IMR-90 (cell line): ENCODE measurements around the gene CEMP1. TPM values are rescaled to one million over a fixed set of nuclear protein-coding genes. Genes with fewer than 3 reads are reported as not detected.
A peak's percentile ranks its signal among the peaks of the same experiment; 100 is the strongest.

Experiments
- ATAC-seq: fragments of 200-7000 bp; cut with Tn5 transposase; 2 replicates; pipeline ENCODE4 v1.9.1; 2020; ENCODE audit warnings: low read depth, mild to moderate bottlenecking, moderate library complexity
- BruUV-seq: library from RNA; stranded (reverse); fragments of 400-500 nt; replicated peaks from 2 replicates; lab custom pipeline; 2021; lab: Mats Ljungman, UMichigan
- CTCF ChIA-PET: fragments of 300-600 bp; formaldehyde crosslinking; extraction: SDS; loops from one replicate; lab custom pipeline; 2021; ENCODE audit warnings: antibody characterized with exemption; lab: Yijun Ruan, JAX
- POLR2A ChIA-PET: fragments of 300-600 bp; sonication (Branson Sonifier 250); formaldehyde crosslinking; loops from one replicate; lab custom pipeline; 2022; ENCODE audit warnings: antibody characterized with exemption; ENCODE audit not compliant: unreplicated experiment; lab: Charles Lee
- DNase-seq: peaks from one replicate; pipeline ENCODE4 v3.0.0; 2013
- H2AFZ ChIP-seq: replicated peaks from 2 replicates; pipeline ENCODE3; 2013; ENCODE audit warnings: low read length, mild to moderate bottlenecking; ENCODE audit not compliant: poor library complexity
- H2AK5ac ChIP-seq: 2 replicates; pipeline ENCODE4 v1.6.1; 2013; ENCODE audit warnings: low read depth, low read length, inconsistent platforms
- H2AK9ac ChIP-seq: replicated peaks from 2 replicates; pipeline ENCODE3; 2013; ENCODE audit warnings: mild to moderate bottlenecking, low read depth, low read length, moderate library complexity; ENCODE audit not compliant: poor library complexity
- H2BK120ac ChIP-seq: 2 replicates; pipeline ENCODE4 v1.6.1; 2013; ENCODE audit warnings: low read depth, low read length, inconsistent platforms
- H2BK15ac ChIP-seq: 3 replicates; pipeline ENCODE4 v1.6.1; 2013; ENCODE audit warnings: low read depth, low read length, inconsistent platforms
- H2BK20ac ChIP-seq: 2 replicates; pipeline ENCODE4 v1.6.1; 2013; ENCODE audit warnings: low read depth, mild to moderate bottlenecking, inconsistent platforms, low read length, moderate library complexity
- H2BK5ac ChIP-seq: 2 replicates; pipeline ENCODE4 v1.6.1; 2013; ENCODE audit warnings: mild to moderate bottlenecking, low read depth, low read length, inconsistent platforms; ENCODE audit not compliant: poor library complexity, severe bottlenecking
- H3K14ac ChIP-seq: replicated peaks from 2 replicates; pipeline ENCODE4 v1.6.1; 2013; ENCODE audit warnings: low read depth, low read length, inconsistent platforms
- H3K18ac ChIP-seq: 2 replicates; pipeline ENCODE4 v1.6.1; 2013; ENCODE audit warnings: low read depth, low read length, control low read depth
- H3K23ac ChIP-seq: 2 replicates; pipeline ENCODE4 v1.6.1; 2013; ENCODE audit warnings: low read depth, low read length, inconsistent platforms
- H3K27ac ChIP-seq: 2 replicates; pipeline ENCODE4 v1.5.1; 2013; ENCODE audit warnings: mild to moderate bottlenecking, control low read depth, low read length; ENCODE audit not compliant: insufficient read depth
- H3K27me3 ChIP-seq: 2 replicates; pipeline ENCODE4 v1.6.1; 2013; ENCODE audit warnings: low read length; ENCODE audit not compliant: control insufficient read depth, insufficient read depth
- H3K36me3 ChIP-seq: 2 replicates; pipeline ENCODE4 v1.6.1; 2013; ENCODE audit warnings: low read length, mixed read lengths; ENCODE audit not compliant: control insufficient read depth, insufficient read depth
- H3K4ac ChIP-seq: 2 replicates; pipeline ENCODE4 v1.6.1; 2013; ENCODE audit warnings: low read depth, low read length, inconsistent platforms
- H3K4me1 ChIP-seq: 2 replicates; pipeline ENCODE4 v1.6.1; 2013; ENCODE audit warnings: low read length, mixed read lengths; ENCODE audit not compliant: control insufficient read depth, insufficient read depth
- H3K4me2 ChIP-seq: 2 replicates; pipeline ENCODE4 v1.6.1; 2013; ENCODE audit warnings: low read depth, mild to moderate bottlenecking, control low read depth, low read length, moderate library complexity
- H3K4me3 ChIP-seq: 2 replicates; pipeline ENCODE4 v1.5.1; 2013; ENCODE audit warnings: low read depth, mild to moderate bottlenecking, control low read depth, low read length, moderate library complexity; ENCODE audit not compliant: insufficient read depth
- H3K56ac ChIP-seq: 2 replicates; pipeline ENCODE4 v1.6.1; 2013; ENCODE audit warnings: low read length, inconsistent platforms; ENCODE audit not compliant: insufficient read depth; ENCODE audit errors: extremely low read depth
- H3K79me1 ChIP-seq, 2 experiments: 2 replicates each; pipeline ENCODE4 v1.6.1; 2013; ENCODE audit warnings: low read length in 2 of 2, inconsistent platforms in 1 of 2, low read depth in 1 of 2
- H3K9ac ChIP-seq: 2 replicates; pipeline ENCODE4 v1.6.1; 2013; ENCODE audit warnings: low read depth, low read length, control low read depth
- H3K9me1 ChIP-seq: 2 replicates; pipeline ENCODE4 v1.6.1; 2013; ENCODE audit warnings: low read length, inconsistent platforms; ENCODE audit not compliant: insufficient read depth
- H3K9me3 ChIP-seq: 2 replicates; pipeline ENCODE4 v1.6.1; 2013; ENCODE audit warnings: low read length; ENCODE audit not compliant: control insufficient read depth, insufficient read depth
- H4K20me1 ChIP-seq: 2 replicates; pipeline ENCODE4 v1.6.1; 2013; ENCODE audit warnings: low read length, inconsistent platforms; ENCODE audit not compliant: insufficient read depth
- H4K5ac ChIP-seq: 2 replicates; pipeline ENCODE4 v1.6.1; 2013; ENCODE audit warnings: mild to moderate bottlenecking, low read depth, low read length, control low read depth
- H4K8ac ChIP-seq, 2 experiments: 2 replicates each; pipeline ENCODE4 v1.6.1; 2013; ENCODE audit warnings: low read depth in 2 of 2, low read length in 2 of 2, control low read depth in 1 of 2, inconsistent platforms in 1 of 2
- H4K91ac ChIP-seq: 2 replicates; pipeline ENCODE4 v1.6.1; 2013; ENCODE audit warnings: low read depth, low read length, inconsistent platforms; ENCODE audit not compliant: insufficient read depth
- BHLHE40 ChIP-seq: fragments of 150-350 bp; IDR thresholded peaks from 2 replicates; pipeline ENCODE4 v1.6.1; 2016; ENCODE audit warnings: mild to moderate bottlenecking, low read depth, low read length
- MAFK ChIP-seq: IDR thresholded peaks from 2 replicates; pipeline ENCODE4 v1.6.1; 2012; ENCODE audit warnings: low read depth, low read length, improper control_type of control experiment
- MAZ ChIP-seq: IDR thresholded peaks from 2 replicates; pipeline ENCODE4 v1.6.1; 2012; ENCODE audit warnings: low read depth, mild to moderate bottlenecking, low read length, improper control_type of control experiment, moderate library complexity, borderline replicate concordance
- WGBS, 2 experiments: methylation state at CpG; one replicate each; pipeline versions ENCODE4 v1.1.5 to v1.1.7; 2013; ENCODE audit warnings: missing lambda C conversion rate in 2 of 2; ENCODE audit not compliant: insufficient read length in 1 of 2; ENCODE audit errors: extremely low coverage in 2 of 2; 5-methylcytosine and 5-hydroxymethylcytosine counted together
- dilution Hi-C: fragments of 300-500 bp; cut with HindIII; formaldehyde crosslinking; loops from one replicate; pipeline ENCODE4 v1.14.3; 2018; ENCODE audit warnings: low sequenced_read_pairs; ENCODE audit not compliant: unreplicated experiment
- in situ Hi-C: fragments of 300-500 bp; cut with MboI; formaldehyde crosslinking; loops from 3 replicates; pipeline ENCODE4 v1.14.3; 2019; ENCODE audit warnings: low sequenced_read_pairs, inconsistent platforms, mixed read lengths
- intact Hi-C: fragments of 100-400 bp; cut with micrococcal nuclease; formaldehyde crosslinking; loops from 2 replicates; pipeline ENCODE4 v1.10.0; 2022
- polyA plus RNA-seq, 3 experiments: library from polyadenylated mRNA; depleted of rRNA; stranded (reverse); fragments of >200 nt; gene quantifications; 2 replicates each; pipeline ENCODE4 v1.2.3, GENCODE V29; 2012; ENCODE audit warnings: low replicate concordance in 1 of 3
- total RNA-seq: library from RNA; depleted of rRNA; stranded (reverse); fragments of >200 nt; gene quantifications from 2 replicates; pipeline ENCODE4 v1.2.3, GENCODE V29; 2012
- TF ChIP-seq, protein P1 (sequence below): fragments of 150-350 bp; IDR thresholded peaks from 2 replicates; pipeline ENCODE4 v1.6.1; 2017; ENCODE audit warnings: mild to moderate bottlenecking, antibody characterized with exemption, low read length, low read depth
- TF ChIP-seq, protein P2 (sequence below): fragments of 150-350 bp; IDR thresholded peaks from 2 replicates; pipeline ENCODE4 v1.6.1; 2016; ENCODE audit warnings: low read depth, mild to moderate bottlenecking, low read length, moderate library complexity, borderline replicate concordance

Gene CEMP1
- total and polyA plus RNA-seq, 2 of the 4 experiments (the other 2 are of a cell fraction) = not detected

DNA sequence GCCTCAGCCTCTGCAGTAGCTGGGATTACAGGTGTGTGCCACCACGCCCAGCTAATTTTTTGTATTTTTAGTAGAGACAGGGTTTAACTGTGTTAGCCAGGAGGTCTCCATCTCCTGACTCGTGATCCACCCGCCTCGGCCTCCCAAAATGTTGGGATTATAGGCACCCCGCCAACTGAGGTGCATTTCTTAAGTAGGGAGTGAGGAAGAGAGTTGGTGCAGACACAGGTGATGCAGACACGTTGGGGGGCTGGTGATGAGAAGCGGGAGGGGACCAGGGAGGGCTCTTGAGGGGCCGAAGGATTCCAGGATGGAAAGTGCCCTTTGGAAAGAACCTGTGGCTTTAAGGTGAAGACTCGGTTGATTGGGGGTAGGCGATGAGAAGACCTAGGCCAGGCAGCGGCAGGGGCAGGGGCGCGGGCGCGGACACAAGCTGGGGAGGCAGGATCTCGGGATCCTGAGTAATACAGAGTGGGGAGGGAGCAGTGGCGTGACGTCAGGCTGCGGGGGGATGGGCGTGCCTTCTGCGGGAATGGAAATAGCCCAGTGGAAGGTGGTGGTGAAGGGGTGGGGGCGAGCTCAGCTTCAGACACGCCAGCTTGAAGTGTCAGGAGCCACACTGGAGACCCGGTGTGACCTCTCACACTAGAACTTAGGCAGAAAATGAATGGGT, 19.9 kb downstream of the CEMP1 start:
- Histone ChIP-seq H2BK5ac (no peak overlapping the region), H4K5ac (peak overlapping the region; percentile 75), H2BK20ac (no peak overlapping the region; the same call in 1 of the 2 replicates), H3K4me3 (no peak overlapping the region), H3K36me3 (no peaks in the 10 kb centered on the region), H3K9me1 (peaks cover 10% of the 10 kb centered on the region), H3K14ac (peak overlapping the region; percentile 43; the same call in 1 of the 2 replicates), H2AK9ac (peak overlapping the region; percentile 75), H3K79me1 (peaks cover 0 to 26% of the 10 kb centered on the region in 2 experiments; a peak in 2 of 4 replicates), H2AFZ (peak overlapping the region; percentile 79), H2BK15ac (no peak overlapping the region), H3K4me2 (peak overlapping the region; percentile 43), H4K91ac (no peak overlapping the region), H3K4ac (peak overlapping the region; percentile 11; the same call in 1 of the 2 replicates), H3K4me1 (peaks cover 12% of the 10 kb centered on the region), H2BK120ac (no peak overlapping the region), H3K56ac (no peak overlapping the region), H3K27me3 (no peaks in the 10 kb centered on the region), H3K27ac (no peak overlapping the region), H3K9me3 (no peaks in the 10 kb centered on the region), H3K18ac (peak overlapping the region; percentile 58; the same call in 1 of the 2 replicates), H3K9ac (peak overlapping the region; percentile 2; the same call in 1 of the 2 replicates), H4K20me1 (peaks cover 19% of the 10 kb centered on the region), H3K23ac (peak overlapping the region; percentile 36; the same call in 1 of the 2 replicates), H2AK5ac (peak overlapping the region; percentile 31; the same call in 1 of the 2 replicates), H4K8ac (peak overlapping the region; percentile 63 to 69)
- ATAC-seq = peak; percentile 12
- peak; percentile 85 for TF ChIP-seq MAZ
- TF ChIP-seq MAFK = no peak
- TF ChIP-seq, protein P1, sequence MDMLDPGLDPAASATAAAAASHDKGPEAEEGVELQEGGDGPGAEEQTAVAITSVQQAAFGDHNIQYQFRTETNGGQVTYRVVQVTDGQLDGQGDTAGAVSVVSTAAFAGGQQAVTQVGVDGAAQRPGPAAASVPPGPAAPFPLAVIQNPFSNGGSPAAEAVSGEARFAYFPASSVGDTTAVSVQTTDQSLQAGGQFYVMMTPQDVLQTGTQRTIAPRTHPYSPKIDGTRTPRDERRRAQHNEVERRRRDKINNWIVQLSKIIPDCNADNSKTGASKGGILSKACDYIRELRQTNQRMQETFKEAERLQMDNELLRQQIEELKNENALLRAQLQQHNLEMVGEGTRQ = no peak
- no peak for TF ChIP-seq BHLHE40
- TF ChIP-seq, protein P2, sequence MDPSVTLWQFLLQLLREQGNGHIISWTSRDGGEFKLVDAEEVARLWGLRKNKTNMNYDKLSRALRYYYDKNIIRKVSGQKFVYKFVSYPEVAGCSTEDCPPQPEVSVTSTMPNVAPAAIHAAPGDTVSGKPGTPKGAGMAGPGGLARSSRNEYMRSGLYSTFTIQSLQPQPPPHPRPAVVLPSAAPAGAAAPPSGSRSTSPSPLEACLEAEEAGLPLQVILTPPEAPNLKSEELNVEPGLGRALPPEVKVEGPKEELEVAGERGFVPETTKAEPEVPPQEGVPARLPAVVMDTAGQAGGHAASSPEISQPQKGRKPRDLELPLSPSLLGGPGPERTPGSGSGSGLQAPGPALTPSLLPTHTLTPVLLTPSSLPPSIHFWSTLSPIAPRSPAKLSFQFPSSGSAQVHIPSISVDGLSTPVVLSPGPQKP = no peak
- 43% methylated on average over 8 of the region's 24 CpGs; no CpG with 5 or more reads in 1 of the 2 experiments for WGBS, 2 experiments
- CTCF ChIA-PET = no interaction called here
- POLR2A ChIA-PET = interaction anchor here (0.5 kb wide), 1 partner anchor 355 kb away, joined by 3 read pairs; no protein-coding TSS in a partner anchor
- dilution Hi-C loops (no loop called here), intact Hi-C loops (no loop called here), in situ Hi-C loops (no loop called here)
- DNase-seq = peak; percentile 71
- BruUV-seq = no TSS peak
